ENCODE measurements around the gene CGB3. TPM values are rescaled to one million over a fixed set of nuclear protein-coding genes. Genes with fewer than 3 reads are reported as not detected.
"Not testable (repeated sequence)": the region's sequence is repeated elsewhere in the genome, so short reads cannot be mapped to it uniquely, and the experiment has no call there.

Gene CGB3
- total RNA-seq = not detected in 2 replicates

- DNase-seq (ENCODE audit: low read depth); H3K36me3 ChIP-seq (ENCODE audit: control insufficient read depth, insufficient read depth, low read length); H3K4me3 ChIP-seq (ENCODE audit: low read depth, low read length); H3K27me3 ChIP-seq (ENCODE audit: control insufficient read depth, insufficient read depth, low read length): not testable (repeated sequence)
These were observed at the start of gene CGB3 for GRCh38 chr19:49024233-49024632. TSS of gene CGB3 (minus strand) at chr19:49024333. CDS start at chr19:49023971, 362 bp downstream.

- Histone ChIP-seq H3K36me3 (ENCODE audit: control insufficient read depth, insufficient read depth, low read length) (no peaks in the 10 kb centered on the region), H3K4me3 (ENCODE audit: low read depth, low read length) (no peak overlapping the region), H3K27me3 (ENCODE audit: control insufficient read depth, insufficient read depth, low read length) (peaks cover 39% of the 10 kb centered on the region)
- no peak for TF ChIP-seq CTCF (IDR thresholded peaks at IDR 0.05; ENCODE audit: insufficient read depth, low read length, poor library complexity, severe bottlenecking)
- no peak for DNase-seq (ENCODE audit: low read depth)
These were observed 47.9 kb upstream of the CGB3 start for GRCh38 chr19:49071860-49072547.

GRCh38 chr19:49070416-49070815 is 46.3 kb upstream of the CGB3 start:
- no peak for DNase-seq (ENCODE audit: low read depth)
- H3K27me3 ChIP-seq (ENCODE audit: control insufficient read depth, insufficient read depth, low read length) = peaks cover 54% of the 10 kb centered on the region
- no peak for TF ChIP-seq CTCF (IDR thresholded peaks at IDR 0.05; ENCODE audit: insufficient read depth, low read length, poor library complexity, severe bottlenecking)
- H3K36me3 ChIP-seq (ENCODE audit: control insufficient read depth, insufficient read depth, low read length) = no peaks in the 10 kb centered on the region
- no peak overlapping the region for H3K4me3 ChIP-seq (ENCODE audit: low read depth, low read length)

GRCh38 chr19:49069026-49069425 is 44.9 kb upstream of the CGB3 start:
- Histone ChIP-seq H3K4me3 (ENCODE audit: low read depth, low read length) (no peak overlapping the region), H3K36me3 (ENCODE audit: control insufficient read depth, insufficient read depth, low read length) (no peaks in the 10 kb centered on the region), H3K27me3 (ENCODE audit: control insufficient read depth, insufficient read depth, low read length) (peaks cover 57% of the 10 kb centered on the region)
- no peak for TF ChIP-seq CTCF (IDR thresholded peaks at IDR 0.05; ENCODE audit: insufficient read depth, low read length, poor library complexity, severe bottlenecking)
- no peak for DNase-seq (ENCODE audit: low read depth)

GRCh38 chr19:49067554-49067953 is 43.4 kb upstream of the CGB3 start:
- H3K4me3 ChIP-seq (ENCODE audit: low read depth, low read length) = no peak overlapping the region

GRCh38 chr19:49065905-49066512 is 41.9 kb upstream of the CGB3 start:
- no peak for DNase-seq (ENCODE audit: low read depth)
- no peak for TF ChIP-seq CTCF (IDR thresholded peaks at IDR 0.05; ENCODE audit: insufficient read depth, low read length, poor library complexity, severe bottlenecking)
- Histone ChIP-seq H3K27me3 (ENCODE audit: control insufficient read depth, insufficient read depth, low read length) (peaks cover 32% of the 10 kb centered on the region), H3K4me3 (ENCODE audit: low read depth, low read length) (no peak overlapping the region), H3K36me3 (ENCODE audit: control insufficient read depth, insufficient read depth, low read length) (no peaks in the 10 kb centered on the region)

More at GRCh38 chr19:49067554-49067953, 43.4 kb upstream of the CGB3 start:
- H3K27me3 ChIP-seq (ENCODE audit: control insufficient read depth, insufficient read depth, low read length) = peaks cover 44% of the 10 kb centered on the region
- TF ChIP-seq CTCF (IDR thresholded peaks at IDR 0.05; ENCODE audit: insufficient read depth, low read length, poor library complexity, severe bottlenecking) = no peak
- no peak for DNase-seq (ENCODE audit: low read depth)
- H3K36me3 ChIP-seq (ENCODE audit: control insufficient read depth, insufficient read depth, low read length) = no peaks in the 10 kb centered on the region
